ENCODE data around the gene APBA2. TPM values are rescaled to one million over a fixed set of nuclear protein-coding genes. Genes with fewer than 3 reads are reported as not detected.

Gene APBA2
- polyA plus RNA-seq, 1 donor: 3.5 TPM

- Histone ChIP-seq H3K4me1 (ENCODE audit: control insufficient read depth, insufficient read depth, low read length) (no peaks in the 10 kb centered on the region), H3K27me3 (ENCODE audit: control insufficient read depth, insufficient read depth, low read length) (no peaks in the 10 kb centered on the region), H3K4me3 (ENCODE audit: low read length) (no peak overlapping the region), H3K9me3 (ENCODE audit: control insufficient read depth, low read depth, low read length) (no peaks in the 10 kb centered on the region), H3K36me3 (ENCODE audit: control insufficient read depth, insufficient read depth, low read length) (no peaks in the 10 kb centered on the region), H3K27ac (ENCODE audit: low read length) (no peak overlapping the region)
- no CpG with 5 or more reads among the region's 5 CpGs for whole genome bisulfite sequencing (ENCODE audit: insufficient coverage, low lambda C conversion rate)
- DNase-seq: no peak
Observed at GRCh38 chr15:28922707-28923012, 36.9 kb downstream of the APBA2 start.

GRCh38 chr15:28923726-28924280, 38.0 kb downstream of the APBA2 start:
- Histone ChIP-seq H3K4me1 (ENCODE audit: control insufficient read depth, insufficient read depth, low read length) (no peaks in the 10 kb centered on the region), H3K36me3 (ENCODE audit: control insufficient read depth, insufficient read depth, low read length) (no peaks in the 10 kb centered on the region), H3K27ac (ENCODE audit: low read length) (no peak overlapping the region), H3K4me3 (ENCODE audit: low read length) (no peak overlapping the region), H3K27me3 (ENCODE audit: control insufficient read depth, insufficient read depth, low read length) (no peaks in the 10 kb centered on the region), H3K9me3 (ENCODE audit: control insufficient read depth, low read depth, low read length) (no peaks in the 10 kb centered on the region)
- DNase-seq: no peak
- no CpG with 5 or more reads among the region's 8 CpGs for WGBS (ENCODE audit: insufficient coverage, low lambda C conversion rate)

- WGBS (ENCODE audit: insufficient coverage, low lambda C conversion rate): 29% methylated on average over 1 of the region's 5 CpGs
Observed at GRCh38 chr15:28927043-28927442, 41.3 kb downstream of the APBA2 start.

GRCh38 chr15:28929200-28929599, 43.4 kb downstream of the APBA2 start:
- no peak for DNase-seq
- Histone ChIP-seq H3K4me1 (ENCODE audit: control insufficient read depth, insufficient read depth, low read length) (no peaks in the 10 kb centered on the region), H3K9me3 (ENCODE audit: control insufficient read depth, low read depth, low read length) (no peaks in the 10 kb centered on the region), H3K27ac (ENCODE audit: low read length) (no peak overlapping the region), H3K36me3 (ENCODE audit: control insufficient read depth, insufficient read depth, low read length) (no peaks in the 10 kb centered on the region), H3K4me3 (ENCODE audit: low read length) (no peak overlapping the region), H3K27me3 (ENCODE audit: control insufficient read depth, insufficient read depth, low read length) (no peaks in the 10 kb centered on the region)
- no CpG with 5 or more reads among the region's 10 CpGs for WGBS (ENCODE audit: insufficient coverage, low lambda C conversion rate)

More at GRCh38 chr15:28927043-28927442, 41.3 kb downstream of the APBA2 start:
- Histone ChIP-seq H3K9me3 (ENCODE audit: control insufficient read depth, low read depth, low read length) (no peaks in the 10 kb centered on the region), H3K36me3 (ENCODE audit: control insufficient read depth, insufficient read depth, low read length) (no peaks in the 10 kb centered on the region), H3K27ac (ENCODE audit: low read length) (no peak overlapping the region), H3K4me3 (ENCODE audit: low read length) (no peak overlapping the region), H3K4me1 (ENCODE audit: control insufficient read depth, insufficient read depth, low read length) (no peaks in the 10 kb centered on the region), H3K27me3 (ENCODE audit: control insufficient read depth, insufficient read depth, low read length) (no peaks in the 10 kb centered on the region)
- no peak for DNase-seq

- Histone ChIP-seq H3K4me3 (ENCODE audit: low read length) (no peak overlapping the region), H3K36me3 (ENCODE audit: control insufficient read depth, insufficient read depth, low read length) (no peaks in the 10 kb centered on the region), H3K27me3 (ENCODE audit: control insufficient read depth, insufficient read depth, low read length) (no peaks in the 10 kb centered on the region), H3K4me1 (ENCODE audit: control insufficient read depth, insufficient read depth, low read length) (no peaks in the 10 kb centered on the region), H3K9me3 (ENCODE audit: control insufficient read depth, low read depth, low read length) (no peaks in the 10 kb centered on the region), H3K27ac (ENCODE audit: low read length) (no peak overlapping the region)
- WGBS (ENCODE audit: insufficient coverage, low lambda C conversion rate): no CpG with 5 or more reads among the region's 6 CpGs
- no peak for DNase-seq
Observed at GRCh38 chr15:28930011-28930410, 44.2 kb downstream of the APBA2 start.

- H3K27me3 ChIP-seq (ENCODE audit: control insufficient read depth, insufficient read depth, low read length): no peaks in the 10 kb centered on the region
- no CpG with 5 or more reads among the region's 16 CpGs for WGBS (ENCODE audit: insufficient coverage, low lambda C conversion rate)
- no peak for DNase-seq
- no peaks in the 10 kb centered on the region for H3K9me3 ChIP-seq (ENCODE audit: control insufficient read depth, low read depth, low read length)
- no peaks in the 10 kb centered on the region for H3K36me3 ChIP-seq (ENCODE audit: control insufficient read depth, insufficient read depth, low read length)
- no peaks in the 10 kb centered on the region for H3K4me1 ChIP-seq (ENCODE audit: control insufficient read depth, insufficient read depth, low read length)
- H3K27ac ChIP-seq (ENCODE audit: low read length): no peak overlapping the region
- no peak overlapping the region for H3K4me3 ChIP-seq (ENCODE audit: low read length)
Observed at GRCh38 chr15:28930476-28931291, 44.9 kb downstream of the APBA2 start.

- Histone ChIP-seq H3K4me3 (ENCODE audit: low read length) (no peak overlapping the region), H3K9me3 (ENCODE audit: control insufficient read depth, low read depth, low read length) (no peaks in the 10 kb centered on the region), H3K36me3 (ENCODE audit: control insufficient read depth, insufficient read depth, low read length) (no peaks in the 10 kb centered on the region), H3K4me1 (ENCODE audit: control insufficient read depth, insufficient read depth, low read length) (no peaks in the 10 kb centered on the region), H3K27ac (ENCODE audit: low read length) (no peak overlapping the region), H3K27me3 (ENCODE audit: control insufficient read depth, insufficient read depth, low read length) (no peaks in the 10 kb centered on the region)
- WGBS (ENCODE audit: insufficient coverage, low lambda C conversion rate): no CpG with 5 or more reads among the region's 4 CpGs
- no peak for DNase-seq
Observed at GRCh38 chr15:28931828-28932227, 46.1 kb downstream of the APBA2 start.

- Histone ChIP-seq H3K36me3 (ENCODE audit: control insufficient read depth, insufficient read depth, low read length) (no peaks in the 10 kb centered on the region), H3K9me3 (ENCODE audit: control insufficient read depth, low read depth, low read length) (no peaks in the 10 kb centered on the region), H3K27ac (ENCODE audit: low read length) (no peak overlapping the region), H3K27me3 (ENCODE audit: control insufficient read depth, insufficient read depth, low read length) (no peaks in the 10 kb centered on the region), H3K4me3 (ENCODE audit: low read length) (no peak overlapping the region), H3K4me1 (ENCODE audit: control insufficient read depth, insufficient read depth, low read length) (no peaks in the 10 kb centered on the region)
- no peak for DNase-seq
- whole genome bisulfite sequencing (ENCODE audit: insufficient coverage, low lambda C conversion rate): no CpG with 5 or more reads among the region's 4 CpGs
Observed at GRCh38 chr15:28932361-28932760, 46.6 kb downstream of the APBA2 start.

- Histone ChIP-seq H3K27me3 (ENCODE audit: control insufficient read depth, insufficient read depth, low read length) (no peaks in the 10 kb centered on the region), H3K36me3 (ENCODE audit: control insufficient read depth, insufficient read depth, low read length) (no peaks in the 10 kb centered on the region), H3K4me1 (ENCODE audit: control insufficient read depth, insufficient read depth, low read length) (no peaks in the 10 kb centered on the region), H3K4me3 (ENCODE audit: low read length) (no peak overlapping the region), H3K27ac (ENCODE audit: low read length) (no peak overlapping the region), H3K9me3 (ENCODE audit: control insufficient read depth, low read depth, low read length) (no peaks in the 10 kb centered on the region)
- DNase-seq: no peak
- WGBS (ENCODE audit: insufficient coverage, low lambda C conversion rate): no CpG with 5 or more reads among the region's 9 CpGs
Observed at GRCh38 chr15:28933710-28934445, 48.1 kb downstream of the APBA2 start.

GRCh38 chr15:28934645-28935044, 48.9 kb downstream of the APBA2 start:
- Histone ChIP-seq H3K27me3 (ENCODE audit: control insufficient read depth, insufficient read depth, low read length) (no peaks in the 10 kb centered on the region), H3K9me3 (ENCODE audit: control insufficient read depth, low read depth, low read length) (no peaks in the 10 kb centered on the region), H3K36me3 (ENCODE audit: control insufficient read depth, insufficient read depth, low read length) (no peaks in the 10 kb centered on the region), H3K4me3 (ENCODE audit: low read length) (no peak overlapping the region), H3K4me1 (ENCODE audit: control insufficient read depth, insufficient read depth, low read length) (no peaks in the 10 kb centered on the region), H3K27ac (ENCODE audit: low read length) (no peak overlapping the region)
- no CpG with 5 or more reads among the region's 6 CpGs for WGBS (ENCODE audit: insufficient coverage, low lambda C conversion rate)
- no peak for DNase-seq
